Skeletal muscle cell (primary cell): ENCODE measurements around the gene HDGFL3.
A peak's percentile ranks its signal among the peaks of the same experiment; 100 is the strongest.
"Not testable (repeated sequence)": the region's sequence is repeated elsewhere in the genome, so short reads cannot be mapped to it uniquely, and the experiment has no call there.

Source experiments
- DNase-seq: peaks from one replicate; pipeline ENCODE4 v3.0.0-alpha.2; 2010; ENCODE audit warnings: low read depth
- H3K4me3 ChIP-seq: 2 replicates; pipeline ENCODE4 v1.5.1; 2011; ENCODE audit warnings: low read depth, mild to moderate bottlenecking, control low read depth, low read length, moderate library complexity

HDGFL3 gene

DNA sequence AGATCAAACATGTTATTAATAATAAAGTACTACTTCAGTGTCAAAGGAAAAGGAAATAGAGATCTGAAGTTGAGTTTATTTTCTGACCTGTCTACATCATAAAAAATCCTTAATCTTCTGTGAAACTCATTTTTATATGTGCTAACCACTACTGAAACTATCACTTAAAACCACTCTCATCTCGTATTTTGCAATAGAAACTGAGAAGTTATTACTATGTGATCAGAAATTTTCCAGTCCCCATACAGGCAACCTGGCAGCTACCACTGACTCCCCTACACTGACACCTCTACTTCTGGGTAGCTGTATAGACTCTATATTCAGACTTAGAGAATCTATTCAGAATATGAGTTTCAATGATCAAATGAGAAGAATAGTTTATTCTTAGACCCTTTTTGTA is 8.3 kb downstream of the HDGFL3 start:
- H3K4me3 ChIP-seq = no peak overlapping the region
- DNase-seq = no peak

DNA sequence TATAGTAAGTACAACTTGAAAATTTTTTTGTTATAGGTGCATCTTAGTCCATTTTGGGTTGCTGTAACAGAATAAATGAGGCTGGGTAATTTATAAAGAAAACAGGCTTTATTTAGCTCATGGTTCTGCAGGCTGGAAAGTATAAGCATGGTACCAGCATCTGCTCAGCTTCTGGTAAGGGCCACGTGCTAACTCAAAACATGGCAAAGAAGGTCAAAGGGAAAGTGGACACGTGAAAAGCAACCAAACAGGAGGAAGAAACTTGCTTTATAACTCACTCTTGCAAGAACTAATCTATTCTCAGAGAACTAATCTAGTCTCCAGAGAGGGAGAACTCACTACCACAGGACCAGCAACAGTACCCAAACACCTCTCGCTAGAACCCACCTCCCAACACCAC is 9.1 kb downstream of the HDGFL3 start:
- DNase-seq = no peak
- no peak overlapping the region for H3K4me3 ChIP-seq

- DNase-seq = no peak
- H3K4me3 ChIP-seq = no peak overlapping the region
These were observed 13.1 kb downstream of the HDGFL3 start for GRCh38 chr15:83194528-83194927.

GRCh38 chr15:83193721-83194120 is 13.9 kb downstream of the HDGFL3 start:
- no peak overlapping the region for H3K4me3 ChIP-seq
- no peak for DNase-seq

- no peak overlapping the region for H3K4me3 ChIP-seq
- no peak for DNase-seq
These were observed 14.9 kb downstream of the HDGFL3 start for GRCh38 chr15:83192742-83193141.

DNA sequence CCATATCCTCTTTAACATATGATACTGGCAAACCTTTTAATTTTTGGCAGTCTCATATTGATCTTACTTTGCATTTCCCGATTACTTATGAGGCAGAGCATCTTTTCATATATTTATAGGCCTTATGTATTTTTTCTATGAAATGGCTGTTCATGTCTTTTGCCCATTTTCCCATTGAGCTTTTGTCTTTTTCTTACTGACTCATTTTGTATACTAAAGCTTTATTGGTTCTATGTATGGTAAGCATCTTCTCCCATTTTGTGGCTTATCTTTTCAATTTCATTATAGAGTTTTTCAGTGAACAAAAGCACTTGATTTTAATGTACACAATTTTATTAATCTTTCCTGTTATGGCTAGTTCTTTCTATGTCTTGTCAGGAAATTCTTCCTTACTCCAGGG is 17.2 kb downstream of the HDGFL3 start:
- H3K4me3 ChIP-seq = no peak overlapping the region
- no peak for DNase-seq

- H3K4me3 ChIP-seq = no peak overlapping the region
- no peak for DNase-seq
These were observed 22.1 kb downstream of the HDGFL3 start for GRCh38 chr15:83185561-83185960.

DNA sequence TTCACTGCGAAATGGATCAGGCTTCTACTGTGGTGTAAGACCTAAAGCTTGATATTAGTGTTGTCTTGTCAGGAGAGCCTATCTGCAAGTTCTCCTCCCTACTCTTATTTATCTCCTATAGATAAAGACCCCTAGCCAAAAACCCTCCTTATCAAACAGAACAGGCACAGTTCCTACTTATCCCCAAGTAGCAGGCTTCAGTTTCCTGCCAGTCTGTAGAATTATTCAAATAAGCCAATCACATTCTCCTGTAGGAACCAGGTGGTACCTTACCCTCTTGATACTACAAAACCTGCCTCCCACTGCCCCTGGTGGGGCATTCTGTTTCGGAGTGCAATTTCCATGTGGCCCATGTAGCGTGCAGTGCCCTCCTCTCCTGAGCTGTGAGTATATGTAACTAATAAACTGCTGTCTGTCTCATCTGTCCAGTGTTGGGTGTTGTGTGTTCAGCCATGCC is 28.7 kb downstream of the HDGFL3 start:
- no peak overlapping the region for H3K4me3 ChIP-seq
- DNase-seq = no peak

DNA sequence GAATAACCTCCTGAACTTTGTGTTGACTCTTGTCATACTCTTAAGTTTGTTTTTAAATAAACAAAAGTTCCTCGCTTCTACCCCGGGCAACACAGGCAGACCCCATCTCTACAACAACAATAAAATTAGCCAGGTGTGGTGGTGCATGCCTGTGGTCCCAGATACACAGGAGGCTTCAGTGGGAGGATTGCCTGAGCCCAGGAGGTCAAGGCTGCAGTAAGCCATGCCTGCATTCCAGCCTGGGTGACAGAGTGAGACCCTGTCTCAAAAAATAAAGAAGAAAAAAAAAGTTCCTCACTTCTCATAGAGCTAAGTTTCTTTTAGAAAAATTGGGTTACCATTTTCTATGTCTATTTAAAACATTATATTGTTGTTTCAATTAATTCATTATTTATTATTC is 29.2 kb downstream of the HDGFL3 start:
- DNase-seq = no peak
- H3K4me3 ChIP-seq = no peak overlapping the region

DNA sequence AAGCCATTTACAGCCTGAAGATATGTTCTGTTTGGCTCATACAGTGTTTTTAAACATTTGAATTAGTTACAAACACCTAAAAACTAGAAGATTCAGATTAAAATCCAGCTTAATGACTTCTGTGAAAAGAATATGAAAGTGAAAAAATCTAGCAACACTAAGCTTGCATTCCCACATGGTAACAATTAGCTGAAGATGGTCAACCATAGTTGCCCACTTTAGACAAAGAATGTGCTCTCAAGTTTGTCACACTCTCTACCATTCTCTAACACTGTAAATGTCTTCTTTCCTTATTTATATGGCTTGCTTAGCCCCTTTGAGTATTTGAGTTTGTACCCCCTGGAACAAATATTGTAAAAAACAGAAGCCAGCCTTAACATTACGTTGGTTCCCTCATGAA is 32.7 kb downstream of the HDGFL3 start:
- H3K4me3 ChIP-seq = no peak overlapping the region
- no peak for DNase-seq

DNA sequence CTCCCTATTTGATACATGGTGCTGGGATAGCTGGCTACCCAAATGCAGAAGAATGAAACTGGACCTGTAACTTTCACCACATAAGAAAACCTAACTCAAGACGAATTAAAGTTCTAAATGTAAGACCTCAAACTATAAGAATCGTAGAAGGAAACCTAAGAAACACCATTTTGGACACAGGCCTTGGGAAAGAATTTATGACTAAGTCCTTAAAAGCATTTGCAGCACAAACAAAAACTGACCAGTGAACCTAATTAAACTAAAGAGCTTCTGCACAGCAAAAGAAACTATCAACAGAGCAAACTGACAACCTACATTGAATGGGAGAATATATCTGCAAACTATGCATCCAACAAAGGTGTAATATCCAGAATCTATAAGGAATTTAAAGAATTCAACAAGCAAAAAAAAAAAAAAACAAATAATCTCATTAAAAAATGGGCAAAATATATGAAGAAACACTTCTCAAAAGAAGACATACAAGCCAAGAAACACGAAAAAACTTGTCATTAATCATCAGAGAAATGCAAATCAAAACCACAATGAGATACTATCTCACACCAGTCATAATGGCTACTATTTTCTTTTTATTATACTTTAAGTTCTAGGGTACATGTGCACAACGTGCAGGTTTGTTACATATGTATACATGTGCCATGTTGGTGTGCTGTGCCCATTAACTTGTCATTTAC is 37.0 kb downstream of the HDGFL3 start:
- no peak for DNase-seq
- no peak overlapping the region for H3K4me3 ChIP-seq

DNA sequence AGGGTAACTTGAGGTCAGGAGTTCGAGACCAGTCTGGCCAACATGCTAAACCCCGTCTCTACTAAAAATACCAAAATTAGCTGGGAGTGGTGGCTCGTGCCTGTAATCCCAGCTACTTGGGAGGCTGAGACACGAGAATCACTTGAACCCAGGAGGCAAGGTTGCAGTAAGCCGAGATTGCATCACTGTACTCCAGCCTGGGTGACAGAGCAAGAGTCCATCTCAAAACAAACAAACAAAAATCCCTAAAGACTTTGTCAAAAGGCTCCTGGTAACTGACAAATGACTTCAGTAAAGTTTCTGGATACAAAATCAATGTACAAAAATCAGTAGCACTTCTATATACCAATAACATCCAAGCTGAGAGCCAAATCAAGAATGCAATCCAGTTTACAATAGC is 38.0 kb downstream of the HDGFL3 start:
- not testable (repeated sequence) for DNase-seq, H3K4me3 ChIP-seq

DNA sequence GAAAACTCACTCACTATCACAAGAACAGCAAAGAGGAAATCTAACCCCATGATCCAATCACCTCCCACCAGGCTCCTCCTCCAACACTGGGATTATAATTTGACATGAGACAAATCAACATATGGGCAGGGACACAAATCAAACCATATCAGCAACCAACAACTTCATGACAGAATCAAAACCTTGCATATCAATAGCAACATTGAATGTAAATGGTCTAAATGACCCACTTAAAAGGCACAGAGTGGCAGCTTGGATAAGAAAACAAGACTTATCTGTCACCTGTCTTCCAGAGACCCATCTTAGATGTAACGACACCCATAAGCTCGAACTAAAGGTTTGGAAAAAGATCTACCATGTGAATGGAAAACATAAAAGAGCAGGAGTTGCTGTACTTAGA is 40.8 kb downstream of the HDGFL3 start:
- H3K4me3 ChIP-seq = no peak overlapping the region
- no peak for DNase-seq

DNA sequence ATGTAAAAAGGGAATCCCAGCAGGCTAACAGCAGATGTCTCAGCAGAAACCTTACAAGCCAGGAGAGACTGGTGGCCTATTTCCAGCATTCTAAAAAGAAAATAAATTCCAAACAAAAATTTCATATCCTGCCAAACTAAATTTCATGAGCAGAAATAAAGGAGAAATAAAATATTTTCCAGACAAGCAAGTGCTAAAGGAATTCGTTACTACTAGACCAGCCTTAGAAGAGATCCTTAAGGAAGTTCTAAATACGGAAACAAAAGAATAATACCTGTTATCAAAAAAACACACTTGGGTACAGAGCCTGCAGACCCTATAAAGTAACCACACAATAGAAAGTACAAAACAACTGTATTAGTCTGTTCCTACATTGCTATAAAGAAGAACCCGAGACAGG is 41.4 kb downstream of the HDGFL3 start:
- no peak for DNase-seq
- no peak overlapping the region for H3K4me3 ChIP-seq

DNA sequence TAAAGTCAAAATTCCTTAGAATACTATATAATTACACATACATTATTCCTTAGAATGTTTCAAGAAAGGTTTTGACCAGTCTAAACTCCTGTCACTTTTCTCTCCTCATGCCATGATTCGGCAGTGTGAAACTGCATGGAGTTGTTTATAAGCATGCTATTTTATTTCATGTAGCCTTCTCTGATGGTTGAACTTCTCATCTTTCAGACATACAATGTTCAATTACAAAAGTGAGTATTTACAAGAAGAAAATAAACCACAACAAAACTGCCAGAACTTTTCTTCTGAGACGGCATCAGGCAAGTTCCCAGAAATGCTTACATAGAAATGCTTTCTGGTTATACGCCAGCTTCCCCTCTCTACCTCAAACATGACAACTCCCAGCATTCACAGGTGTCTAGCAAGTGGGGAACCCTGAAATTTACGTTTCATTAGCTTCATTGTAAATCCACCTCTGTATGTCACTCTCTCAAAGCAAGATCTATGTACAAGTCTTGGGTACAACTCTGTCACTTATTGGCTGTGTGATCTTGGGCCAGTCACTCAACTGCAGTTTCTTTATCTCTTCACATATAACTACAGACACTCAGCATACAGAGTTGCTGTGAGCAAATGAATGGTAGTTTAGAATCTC is 42.7 kb downstream of the HDGFL3 start:
- DNase-seq = no peak

GRCh38 chr15:83164111-83164770 is 43.4 kb downstream of the HDGFL3 start:
- DNase-seq = peak; percentile 20

More for the DNA sequence above, 42.7 kb downstream of the HDGFL3 start:
- H3K4me3 ChIP-seq = no peak overlapping the region

GRCh38 chr15:83163032-83163431 is 44.6 kb downstream of the HDGFL3 start:
- no peak overlapping the region for H3K4me3 ChIP-seq
- DNase-seq = no peak

More at GRCh38 chr15:83164111-83164770, 43.4 kb downstream of the HDGFL3 start:
- no peak overlapping the region for H3K4me3 ChIP-seq

GRCh38 chr15:83160741-83161140 is 46.9 kb downstream of the HDGFL3 start:
- no peak for DNase-seq
- no peak overlapping the region for H3K4me3 ChIP-seq

- no peak overlapping the region for H3K4me3 ChIP-seq
- peak; percentile 21 for DNase-seq
These were observed 49.2 kb downstream of the HDGFL3 start for GRCh38 chr15:83158393-83158792.

- no peak for DNase-seq
- H3K4me3 ChIP-seq = no peak overlapping the region
These were observed 51.7 kb downstream of the HDGFL3 start for GRCh38 chr15:83155942-83156341.

- DNase-seq = no peak
- H3K4me3 ChIP-seq = no peak overlapping the region
These were observed 54.3 kb downstream of the HDGFL3 start for GRCh38 chr15:83153288-83153687.
